Nucleus accumbens (tissue), 56 donors: ENCODE measurements around the gene ADRA2B.
A peak's percentile ranks its signal among the peaks of the same experiment; 100 is the strongest.
"Not testable (repeated sequence)": the region's sequence is repeated elsewhere in the genome, so short reads cannot be mapped to it uniquely, and the experiment has no call there.

ENCODE experiments used
- DNase-seq, 56 donors: peaks; one replicate each; lab custom pipeline; 2025; lab: John Stamatoyannopoulos, UW

The ADRA2B gene

DNA sequence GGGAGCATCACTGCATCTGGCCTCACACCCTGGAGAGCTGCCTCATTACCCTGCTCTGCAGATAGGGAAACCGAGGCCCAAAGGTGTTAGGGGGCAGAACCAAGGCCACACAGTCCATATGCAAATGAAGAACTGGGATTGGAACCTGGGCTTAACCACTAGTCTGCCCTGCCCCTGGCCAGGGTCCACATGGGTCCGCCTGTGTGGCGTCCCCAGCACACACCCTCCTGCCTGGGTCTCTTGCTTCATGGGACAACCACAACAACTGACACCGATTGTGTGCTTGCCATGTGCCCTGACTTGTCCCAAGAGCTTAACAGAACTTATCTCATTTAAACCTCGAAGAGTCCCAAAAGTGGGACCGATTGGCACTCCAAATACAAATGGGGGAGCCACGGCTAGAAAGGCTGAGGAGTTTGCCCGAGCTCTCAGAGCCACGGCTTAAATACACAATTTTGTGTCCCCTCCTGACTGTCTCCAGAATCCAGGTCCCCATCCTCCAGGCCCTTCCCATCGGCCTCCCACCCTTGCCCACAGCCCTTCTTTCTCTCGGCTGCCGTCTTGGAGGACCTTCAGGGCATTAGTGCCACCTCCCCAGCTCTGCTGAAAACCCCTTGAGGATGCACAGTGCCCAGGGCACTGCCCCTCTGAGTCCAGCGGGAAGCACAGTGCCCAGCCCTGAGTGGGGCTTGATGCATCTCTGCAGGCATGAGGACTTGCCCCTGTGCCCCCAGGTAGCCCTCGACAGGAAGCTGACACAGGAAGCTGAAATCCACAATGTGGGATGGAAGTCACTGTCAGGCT, 34.6 kb upstream of the ADRA2B start:
- DNase-seq = no peak

DNA sequence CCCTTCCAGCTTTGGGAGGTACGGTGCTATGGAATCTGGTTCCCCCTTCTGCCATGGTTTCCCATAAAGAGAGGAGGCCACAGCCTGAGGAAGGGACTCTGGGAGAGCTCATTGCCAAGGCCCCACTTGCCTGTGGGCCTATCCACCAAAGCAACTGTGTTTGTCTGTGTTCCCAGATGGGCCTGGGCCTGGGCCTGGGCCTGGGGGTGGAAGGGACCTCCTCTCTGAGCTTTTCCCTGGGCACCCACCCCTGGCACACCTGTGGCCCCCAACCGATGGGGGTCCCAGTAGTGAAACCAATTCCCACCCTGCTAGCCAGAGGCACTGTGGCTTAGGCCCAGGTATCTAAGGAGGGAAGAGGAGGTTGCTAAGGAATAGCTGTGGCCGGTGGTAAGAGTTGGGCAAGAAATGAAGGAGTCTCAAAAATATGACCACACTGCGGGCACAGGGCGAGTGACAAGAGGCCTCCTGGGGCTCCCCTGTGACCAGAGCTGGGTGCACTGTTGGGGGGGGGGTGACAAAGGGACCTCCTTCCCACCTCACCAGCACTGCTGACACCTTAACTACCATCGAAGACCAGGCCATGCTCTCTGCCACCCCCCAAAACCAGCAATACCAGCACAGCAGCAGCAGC, 33.8 kb upstream of the ADRA2B start:
- no peak for DNase-seq

DNA sequence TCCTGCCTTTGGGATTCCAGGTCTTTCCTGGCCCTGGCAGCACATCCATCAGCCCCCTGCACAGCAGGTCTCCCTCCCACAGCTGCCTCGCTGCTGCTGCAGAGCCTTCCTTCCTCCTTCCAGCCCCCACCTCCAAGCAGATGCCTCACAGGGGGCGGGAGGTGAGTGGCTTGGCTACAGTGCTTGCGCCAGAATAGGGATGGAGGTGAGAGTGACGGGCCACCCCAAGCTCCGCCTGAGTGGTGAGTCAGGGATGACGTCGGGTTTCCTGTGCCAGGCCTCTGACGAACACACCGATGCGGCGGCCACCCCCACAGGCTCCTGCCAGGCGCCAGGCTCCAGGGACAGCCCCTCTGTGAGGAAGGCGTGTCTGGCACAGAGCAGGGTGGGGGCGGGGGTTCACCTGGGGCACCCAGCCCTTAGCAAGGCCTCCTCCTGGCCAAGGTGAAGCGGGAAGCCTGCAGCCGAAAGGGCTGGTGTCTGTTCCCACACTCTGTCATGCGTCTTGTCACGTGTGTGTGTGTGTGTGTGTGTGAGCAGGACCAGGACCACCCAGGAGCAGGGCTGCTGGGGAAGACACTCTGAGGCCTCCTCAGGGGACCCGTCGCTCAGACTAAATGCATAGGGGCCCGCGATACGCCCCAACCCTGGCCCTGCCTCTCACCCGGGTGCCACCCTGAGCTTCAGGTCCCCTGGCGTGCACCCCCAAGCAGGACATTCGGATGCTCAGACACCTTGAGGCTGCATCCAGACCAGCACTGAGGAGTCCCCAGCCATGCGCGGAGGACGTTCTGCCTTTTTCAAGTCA, 32.2 kb upstream of the ADRA2B start:
- DNase-seq = peak in 35 of 56 donors; percentile 10 to 83 (median 47)

DNA sequence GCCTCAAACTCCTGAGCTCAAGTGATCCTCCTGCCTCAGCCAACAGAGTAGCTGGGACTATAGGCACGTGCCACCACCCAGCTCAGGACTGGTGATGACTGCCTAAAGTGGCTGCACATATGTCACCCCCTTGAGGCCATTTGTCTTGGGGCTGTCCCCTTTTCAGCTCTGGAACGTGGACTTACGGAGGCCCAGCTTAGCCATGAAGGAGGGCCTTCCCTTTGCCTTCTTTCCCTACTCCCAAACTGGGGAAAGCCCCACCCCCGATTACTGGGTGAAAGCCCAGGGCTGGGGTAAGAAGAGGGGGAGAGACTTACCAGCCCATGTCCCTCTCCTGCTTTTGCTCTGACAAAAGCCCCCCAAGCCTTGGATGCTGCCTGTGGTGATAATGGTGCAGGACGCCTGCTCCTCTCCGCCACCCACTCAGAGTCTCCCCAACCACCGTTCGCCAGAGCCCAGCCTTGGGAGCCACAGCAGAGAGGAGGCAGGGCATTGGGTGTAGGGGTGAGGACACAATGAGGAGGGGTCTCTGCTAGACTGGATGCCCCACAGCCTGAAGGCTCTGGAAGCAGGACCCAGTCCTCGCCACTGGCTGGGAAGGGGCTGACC, 31.3 kb upstream of the ADRA2B start:
- DNase-seq = no peak

DNA sequence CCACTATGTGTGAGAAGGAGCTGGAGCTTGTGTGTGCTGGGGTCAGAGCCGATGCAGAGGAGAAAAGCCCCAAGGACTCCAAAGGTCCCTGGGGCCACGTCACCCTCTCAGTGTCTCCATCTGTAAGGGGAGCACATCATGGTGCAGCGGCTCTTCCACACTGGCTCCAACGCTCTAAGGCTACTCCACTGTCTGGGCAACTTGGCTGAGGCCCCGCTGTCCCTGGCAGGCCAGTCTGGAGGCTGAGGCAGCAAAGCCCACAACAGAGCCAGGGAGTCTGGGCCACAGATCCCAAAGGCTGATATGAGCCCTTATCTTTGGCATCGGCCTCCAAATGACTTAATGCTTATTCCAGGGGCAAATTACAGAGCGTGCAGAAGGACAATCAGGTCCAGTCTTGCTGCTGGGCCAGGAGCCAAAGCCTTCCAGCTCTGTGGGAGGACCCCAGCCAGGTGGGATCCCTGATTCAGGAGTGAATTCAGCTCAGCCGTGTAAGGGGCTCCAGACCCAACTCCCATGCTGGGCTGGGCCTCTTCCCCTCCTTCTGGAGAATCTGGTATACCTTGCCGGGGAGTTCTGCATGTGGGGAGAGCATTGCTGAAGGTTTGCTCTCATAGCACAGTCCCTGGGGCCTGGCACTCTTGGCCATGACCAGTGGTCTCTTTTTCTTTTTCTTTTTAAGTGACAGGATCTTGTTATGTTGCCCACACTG, 30.7 kb upstream of the ADRA2B start:
- no peak for DNase-seq

DNA sequence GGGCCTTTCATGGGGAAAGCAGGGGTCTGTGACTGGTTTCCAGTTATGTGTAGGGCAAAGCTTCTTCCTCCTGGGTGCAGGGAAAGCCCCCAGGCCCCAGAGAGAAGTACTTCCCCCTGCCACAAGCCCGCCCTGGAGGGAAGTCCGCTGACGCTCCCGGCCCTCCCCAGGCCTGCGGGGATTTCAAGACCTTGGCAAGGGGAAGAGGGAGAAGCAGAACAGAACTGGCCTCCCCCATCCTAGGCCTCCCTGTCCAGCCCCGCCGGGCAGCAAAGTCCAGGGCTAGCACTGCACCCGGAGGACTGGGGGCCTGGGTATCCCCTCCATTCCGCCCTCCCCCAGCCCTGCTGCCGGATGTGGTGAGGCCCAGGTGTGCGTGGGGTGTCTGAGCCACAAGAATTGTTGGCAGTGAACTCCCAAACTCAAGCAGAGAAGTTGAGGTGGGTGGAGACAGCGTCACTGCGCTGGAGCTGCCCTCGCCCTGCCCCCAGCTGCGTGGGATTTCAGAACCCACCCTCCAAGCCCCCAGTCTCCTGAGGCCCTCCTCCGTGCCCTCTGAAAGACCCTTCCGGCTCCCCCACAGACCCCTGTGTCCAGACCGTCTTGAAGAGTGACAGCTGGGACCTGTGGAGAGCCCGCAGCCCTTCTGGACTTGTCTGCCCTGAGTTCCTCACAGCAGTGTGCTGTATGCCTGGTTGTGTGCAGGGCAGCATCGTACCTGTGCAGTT, 29.9 kb upstream of the ADRA2B start:
- peak in 18 of 56 donors; percentile 13 to 60 (median 30) for DNase-seq

DNA sequence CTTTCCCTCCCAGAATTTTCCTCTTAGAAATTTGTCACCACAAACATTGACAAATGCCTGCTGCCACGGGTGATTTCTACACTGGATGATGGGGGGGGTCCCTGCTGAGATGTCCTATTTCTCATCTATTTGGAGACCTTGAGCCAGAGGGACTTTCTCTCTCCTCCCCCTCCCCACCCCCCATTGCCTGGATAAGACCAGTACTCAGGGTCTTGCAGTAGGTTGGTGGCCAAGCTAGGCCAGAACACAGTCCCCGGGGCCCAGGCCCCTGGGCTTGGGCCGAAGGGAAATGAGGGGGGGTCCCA, 29.4 kb upstream of the ADRA2B start:
- no peak for DNase-seq

DNA sequence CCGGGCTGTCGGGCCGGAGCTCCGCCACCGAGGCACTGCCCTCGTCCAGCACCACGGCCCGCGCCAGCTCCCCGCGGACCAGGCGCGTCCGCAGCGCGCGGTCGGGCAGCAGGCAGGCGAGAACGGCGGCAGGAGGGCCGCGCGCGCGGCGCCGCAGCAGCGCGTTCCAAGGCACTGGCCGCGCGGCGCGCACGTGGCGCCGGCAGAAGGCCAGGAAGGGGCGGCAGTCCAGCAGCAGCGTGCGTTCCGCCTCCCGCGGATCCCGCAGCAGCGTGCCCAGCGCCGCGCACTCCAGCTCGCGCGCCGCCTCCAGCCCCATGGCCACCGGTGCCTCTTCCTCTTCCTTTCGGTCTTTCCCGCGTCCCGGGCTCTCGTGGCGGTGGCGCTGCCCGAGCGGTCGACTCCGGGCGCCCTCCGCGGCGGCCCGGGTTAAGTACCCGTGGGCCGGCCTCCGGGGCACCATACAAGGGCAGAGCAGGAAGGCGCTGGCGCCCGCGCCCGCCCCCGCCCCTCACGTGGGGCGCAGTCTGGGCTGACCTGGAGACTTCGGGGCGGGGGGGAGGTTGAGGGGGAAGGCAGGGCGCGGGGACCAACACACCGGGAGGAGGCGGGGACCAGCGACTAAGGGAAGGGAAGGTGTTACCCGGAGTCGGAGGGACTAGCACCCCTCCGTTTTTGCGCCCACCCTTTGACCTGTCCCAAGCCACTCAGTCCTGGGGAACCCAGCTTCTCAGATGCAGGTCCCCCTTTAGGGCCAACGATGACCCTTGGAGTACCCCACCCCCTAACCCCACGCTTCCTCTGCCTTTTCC, 28.9 kb upstream of the ADRA2B start, which contains the start of gene DUSP2:
TSS of gene DUSP2 (minus strand) at position 405 of the 812 bp plus-strand sequence. CDS start at position 319, 86 bp downstream.
- DNase-seq = peak in 41 of 56 donors; percentile 24 to 81 (median 55)

DNA sequence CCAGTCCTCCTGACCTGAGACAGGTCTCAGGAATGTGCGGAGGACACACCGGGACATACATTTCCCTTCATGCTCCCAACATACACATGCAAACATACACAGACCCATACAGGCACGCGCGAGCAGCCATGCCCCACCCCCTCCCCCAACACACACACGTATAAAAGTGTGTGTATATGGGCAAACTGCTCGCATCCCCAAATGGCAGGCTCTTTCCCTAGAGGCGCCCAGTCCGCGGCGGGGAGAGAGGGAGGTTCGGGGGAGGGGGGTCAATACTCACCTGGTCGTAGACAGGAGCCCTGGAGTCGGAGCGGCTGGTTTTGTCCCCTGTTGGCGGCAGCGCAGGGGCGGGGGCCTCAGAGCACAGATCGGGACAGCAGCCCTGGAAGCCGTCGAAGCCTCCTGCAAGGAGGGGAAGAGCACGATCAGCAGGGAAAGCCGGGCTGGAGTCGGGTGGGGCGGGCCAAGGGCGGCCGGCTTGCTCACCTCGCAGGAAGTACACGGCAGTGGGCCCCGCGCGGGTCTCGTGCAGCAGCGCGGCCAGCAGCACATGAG, 28.2 kb upstream of the ADRA2B start:
- peak in 1 of 56 donors; percentile 57 for DNase-seq

DNA sequence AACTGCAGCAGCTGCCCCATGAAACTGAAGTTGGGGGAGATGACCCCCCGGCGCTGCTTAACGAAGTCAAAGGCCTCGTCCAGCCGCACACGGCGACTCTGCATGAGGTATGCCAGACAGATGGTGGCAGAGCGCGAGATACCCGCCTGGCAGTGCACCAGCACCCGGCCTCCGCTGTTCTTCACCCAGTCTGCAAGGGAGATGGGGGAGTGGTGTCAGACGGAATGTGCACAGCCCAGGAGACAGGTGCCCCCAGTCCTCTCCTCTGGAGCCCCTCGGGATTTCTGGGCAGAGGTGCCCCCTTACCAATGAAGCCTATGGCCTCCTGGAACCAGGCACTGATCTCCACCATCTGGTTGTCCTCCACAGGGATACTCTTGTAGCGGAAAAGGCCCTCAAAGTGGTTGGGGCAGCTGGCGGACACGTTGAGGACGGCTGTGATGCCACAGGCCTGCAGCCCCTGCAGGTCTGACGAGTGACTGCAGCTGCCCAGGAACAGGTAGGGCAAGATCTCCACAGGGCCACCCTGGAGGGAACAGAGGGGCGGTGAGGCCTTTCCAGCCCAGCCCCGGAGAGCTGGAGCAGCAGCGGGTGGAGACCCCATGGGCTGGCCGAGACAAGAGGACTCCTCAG, 27.6 kb upstream of the ADRA2B start:
- DNase-seq = no peak

DNA sequence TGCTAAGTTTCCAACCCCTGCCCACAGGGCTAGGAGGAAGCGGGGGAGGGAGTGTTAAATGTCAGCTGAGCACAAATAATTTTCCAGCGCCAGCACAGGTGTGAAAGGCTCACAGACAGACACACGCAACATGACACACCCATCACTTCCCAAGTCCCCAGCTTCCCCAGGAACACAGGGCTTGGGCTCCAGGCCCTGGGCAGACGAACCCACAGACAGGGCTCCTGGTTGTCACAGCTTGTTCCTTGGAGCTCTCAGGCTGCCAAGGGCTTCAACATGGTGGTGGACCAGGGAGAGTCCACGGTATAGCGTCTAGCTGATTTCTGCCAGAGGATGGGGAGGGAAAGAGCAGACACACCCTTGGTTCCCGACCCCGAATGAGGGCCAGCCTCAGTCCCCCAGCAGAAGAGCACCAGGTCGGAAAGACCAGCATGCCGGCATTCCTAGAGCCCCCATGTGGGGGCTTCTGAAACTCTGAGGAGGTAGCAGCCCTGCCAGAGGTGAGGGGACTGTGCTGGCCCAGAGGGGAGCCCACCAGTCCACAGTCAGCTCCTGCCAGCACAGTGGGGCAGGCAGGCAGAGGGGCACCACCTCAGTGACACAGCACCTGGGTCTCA, 27.0 kb upstream of the ADRA2B start:
- no peak for DNase-seq

DNA sequence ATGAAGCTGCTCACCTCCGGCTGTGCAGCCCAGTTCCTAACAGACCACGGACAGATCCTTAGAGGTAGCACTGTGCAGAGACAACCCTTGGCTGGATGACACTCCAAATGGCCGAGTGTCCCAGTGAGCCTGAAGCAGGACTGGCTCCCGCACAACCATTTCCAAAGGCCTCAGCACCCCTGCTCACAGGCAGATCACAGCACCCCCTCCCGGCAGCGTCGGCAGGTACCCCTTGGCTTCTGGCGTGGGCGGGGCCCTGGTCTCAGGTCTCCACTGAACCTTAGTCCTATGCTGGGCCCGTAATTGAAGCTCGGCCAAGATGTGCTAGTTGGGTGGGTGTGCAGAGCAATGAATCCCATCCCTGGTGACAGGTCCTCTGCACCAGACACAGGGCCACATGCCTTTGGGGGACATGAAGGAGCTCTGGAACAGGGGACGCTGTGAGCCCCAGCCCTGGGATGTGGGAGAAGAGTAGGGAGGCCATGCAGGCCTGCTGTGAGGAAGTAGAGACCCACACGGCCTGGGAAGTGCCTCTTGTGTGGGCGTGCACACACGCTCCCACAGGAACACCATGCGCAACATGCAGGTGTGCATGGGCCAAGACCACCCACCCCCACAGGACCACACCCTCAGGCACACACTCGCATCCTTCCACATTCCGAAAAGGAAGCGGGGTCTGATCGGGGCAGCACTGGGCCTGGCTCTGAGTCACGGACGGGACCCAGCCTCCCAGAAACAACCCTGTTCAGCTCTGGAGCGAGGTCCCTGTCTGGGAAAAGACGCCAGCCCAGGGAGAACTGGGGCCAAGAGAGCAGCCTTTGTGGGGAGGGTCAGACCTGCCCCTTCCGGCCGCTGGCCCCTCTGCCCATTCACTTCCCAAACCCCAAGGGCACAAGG, 26.1 kb upstream of the ADRA2B start:
- no peak for DNase-seq

DNA sequence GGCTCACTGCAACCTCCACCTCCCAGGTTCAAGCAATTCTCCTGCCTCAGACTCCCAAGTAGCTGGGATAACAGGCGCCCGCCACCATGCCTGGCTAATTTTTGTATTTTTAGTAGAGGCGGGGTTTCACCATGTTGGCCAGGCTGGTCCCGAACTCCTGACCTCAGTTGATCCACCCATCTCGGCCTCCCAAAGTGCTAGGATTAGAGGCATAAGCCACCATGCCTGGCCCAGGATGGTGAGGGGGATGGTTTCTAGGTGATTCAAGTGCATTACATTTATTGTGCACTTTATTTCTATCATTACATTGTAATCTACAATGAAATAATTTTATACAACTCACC, 25.2 kb upstream of the ADRA2B start:
- DNase-seq = not testable (repeated sequence)

DNA sequence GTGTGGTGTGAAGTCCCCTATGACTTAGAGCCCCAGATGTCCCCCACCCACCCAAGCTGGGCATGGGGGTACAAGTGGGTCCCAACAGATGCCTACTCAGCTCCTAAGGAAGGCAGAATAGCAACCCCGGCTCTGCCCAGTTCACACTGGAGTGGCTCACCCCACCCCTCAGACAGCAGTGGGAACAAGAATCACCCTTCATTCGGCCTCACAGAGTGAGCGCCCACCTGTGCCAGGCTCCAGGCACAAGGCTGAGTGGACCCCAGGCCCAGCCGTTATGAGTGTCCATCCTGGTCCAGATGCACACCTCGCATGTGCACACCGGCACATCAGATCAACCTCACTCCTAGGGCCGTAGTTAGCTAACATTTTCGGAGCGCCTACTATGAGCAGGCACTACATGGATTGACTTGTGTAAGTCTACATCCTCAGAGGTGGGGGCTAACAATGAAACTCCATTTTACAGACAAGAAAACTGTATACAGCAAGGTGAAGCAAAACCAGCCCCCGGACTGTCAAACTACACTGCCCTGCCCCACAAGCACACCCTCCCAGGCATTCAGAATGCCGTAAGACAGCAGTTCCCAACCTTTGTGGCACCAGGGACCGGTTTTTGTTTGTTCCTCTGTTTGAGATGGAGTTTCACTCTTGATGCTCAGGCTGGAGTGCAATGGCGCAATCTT, 24.7 kb upstream of the ADRA2B start:
- no peak for DNase-seq

DNA sequence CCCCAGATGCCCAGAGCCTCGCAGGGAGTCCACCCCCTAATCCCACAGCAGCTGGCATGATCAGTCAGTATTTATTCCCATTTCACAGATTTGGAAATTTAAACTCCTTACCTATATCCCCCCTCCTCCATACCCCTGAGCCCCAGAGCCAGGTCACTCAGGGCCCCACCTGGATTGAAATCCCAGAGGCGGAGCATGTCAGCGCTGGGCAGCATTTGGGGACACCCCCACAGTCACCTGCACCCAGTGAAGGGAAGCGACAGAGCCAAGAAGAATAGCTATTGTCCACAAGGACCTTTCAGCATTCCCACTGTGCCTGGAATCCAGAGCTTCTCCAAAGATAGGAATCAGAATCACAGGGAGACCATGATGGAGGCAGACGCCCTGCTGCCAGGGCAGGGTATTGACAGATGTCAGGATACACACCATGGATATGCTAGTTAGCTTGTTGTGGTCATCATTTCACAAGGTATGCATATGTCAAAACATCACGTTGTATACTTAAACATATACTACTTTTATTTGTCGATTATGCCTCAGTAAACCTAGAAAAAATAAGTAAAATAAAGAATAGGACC, 22.9 kb upstream of the ADRA2B start:
- no peak for DNase-seq
